GM19372 (cell line): ENCODE results near the gene TCTN1.
"Not testable (repeated sequence)": the region's sequence is repeated elsewhere in the genome, so short reads cannot be mapped to it uniquely, and the experiment has no call there.

Source experiments
- ATAC-seq: cut with Tn5 transposase; IDR thresholded peaks from one replicate; pipeline ENCODE4 v1.9.1; 2021; ENCODE audit warnings: mild to moderate bottlenecking, low read depth, moderate library complexity; ENCODE audit not compliant: unreplicated experiment

The TCTN1 gene

DNA sequence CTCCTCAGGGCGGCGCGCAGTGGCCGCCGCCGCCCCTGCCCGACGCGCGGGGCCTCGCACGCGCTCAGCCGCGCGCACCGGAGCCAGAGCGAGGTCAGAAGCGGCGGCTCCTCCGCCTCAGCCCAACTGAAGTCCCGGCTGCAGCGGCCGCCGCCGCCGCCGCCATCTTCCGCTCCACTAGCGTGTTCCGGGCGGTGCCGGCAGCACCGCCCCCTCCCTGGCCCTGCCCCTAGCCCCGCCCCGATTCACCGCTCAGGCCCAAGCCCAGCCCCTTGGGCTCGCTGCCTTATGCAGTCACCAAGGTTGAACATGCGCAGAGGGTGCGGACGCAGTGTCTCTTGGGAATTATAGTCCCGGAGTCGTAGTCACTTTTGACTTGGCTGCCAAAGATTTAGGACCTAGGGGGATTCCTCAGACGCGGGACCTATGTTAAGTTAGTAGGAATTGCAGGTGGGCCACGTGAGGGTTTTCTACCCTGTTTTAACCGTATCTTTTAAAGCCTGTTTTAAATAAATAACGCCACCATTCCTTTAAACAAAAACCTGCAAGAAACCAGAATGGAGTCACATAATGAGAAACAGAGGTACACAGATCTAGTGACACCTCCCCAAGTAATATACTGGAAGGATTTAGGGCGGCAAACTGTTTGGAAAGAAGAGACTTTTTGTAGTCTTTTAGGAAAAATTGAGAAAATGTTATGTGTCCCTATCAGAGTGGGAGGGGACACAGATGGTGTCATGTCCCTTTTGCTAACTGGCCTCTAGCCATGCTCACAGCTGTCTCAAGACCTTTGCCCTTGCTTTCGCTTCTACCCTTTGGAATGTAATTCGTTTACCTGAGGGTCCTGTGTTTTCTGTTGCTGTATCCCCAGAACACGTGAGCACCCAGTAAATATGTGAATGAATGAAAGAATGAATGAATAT lies 30.5 kb upstream of the TCTN1 start, which contains the start of gene PPTC7:
Gene PPTC7 (minus strand): TSS at position 182 of the 923 bp plus-strand sequence. CDS start 287 bp downstream, outside the sequence.
- ATAC-seq: peak; percentile 89

DNA sequence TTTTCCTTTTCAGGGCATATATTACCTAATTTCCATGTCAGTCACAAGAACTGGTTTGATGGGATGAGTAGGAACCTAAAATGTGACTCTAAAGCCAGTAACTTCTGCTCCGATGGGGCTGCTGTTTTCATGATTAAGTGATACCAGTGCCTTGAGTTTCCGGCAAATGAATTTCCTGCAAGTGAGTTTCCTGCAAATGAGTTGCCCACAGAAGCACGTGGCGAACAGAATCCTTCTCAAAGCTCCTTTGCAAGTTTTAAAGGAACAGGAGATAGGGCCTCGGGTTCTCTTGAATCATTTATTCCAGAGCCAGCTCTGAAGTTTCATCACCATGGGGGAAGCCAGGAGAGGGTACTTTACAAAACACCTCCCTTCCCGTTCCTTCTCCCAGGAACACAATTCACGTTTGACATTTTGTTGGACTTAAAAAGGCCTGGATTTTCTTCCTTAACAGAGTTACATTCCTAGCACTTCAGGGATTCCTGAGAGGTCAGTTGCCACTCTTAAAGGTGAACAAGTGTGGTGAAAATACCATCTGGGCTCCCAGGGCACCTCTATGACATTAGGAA lies 28.6 kb upstream of the TCTN1 start:
- no peak for ATAC-seq

DNA sequence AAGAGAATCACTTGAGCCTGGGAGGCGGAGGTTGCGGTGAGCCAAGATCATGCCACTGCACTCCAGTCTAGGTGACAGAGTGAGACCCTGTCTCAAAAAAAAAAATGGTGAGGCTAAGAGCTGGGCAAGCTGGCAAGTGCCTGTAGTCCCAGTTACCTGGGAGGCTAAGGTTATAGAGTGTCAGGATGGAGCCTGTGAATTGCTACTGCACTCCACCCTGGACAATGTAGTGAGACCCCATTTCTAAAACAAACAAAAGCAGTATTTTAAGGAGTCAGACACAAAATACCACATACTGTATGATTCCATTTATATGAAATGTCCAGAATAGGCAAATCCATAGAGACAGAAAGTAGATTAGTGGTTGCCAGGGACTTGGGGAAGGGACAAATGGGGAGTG lies 26.8 kb upstream of the TCTN1 start:
- not testable (repeated sequence) for ATAC-seq

DNA sequence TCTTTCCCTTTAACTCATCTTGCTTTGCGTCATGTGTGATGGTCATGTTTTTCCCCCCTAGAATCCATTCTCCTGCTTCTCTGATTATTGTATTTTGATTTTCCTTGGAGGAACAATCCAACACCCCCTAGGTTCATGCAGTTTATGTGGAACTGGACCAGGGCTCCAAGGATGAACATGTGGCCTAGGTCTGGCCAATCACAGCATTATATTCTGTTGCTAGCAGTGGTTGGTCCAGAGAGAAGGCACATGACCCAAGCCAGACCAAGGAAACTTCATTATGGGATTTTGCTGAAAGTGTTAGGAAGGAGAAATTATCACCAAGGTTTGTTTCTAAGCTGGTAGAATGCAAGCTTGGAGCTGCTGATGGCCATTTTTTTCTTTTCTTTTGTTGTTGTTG lies 23.9 kb upstream of the TCTN1 start:
- ATAC-seq: no peak

DNA sequence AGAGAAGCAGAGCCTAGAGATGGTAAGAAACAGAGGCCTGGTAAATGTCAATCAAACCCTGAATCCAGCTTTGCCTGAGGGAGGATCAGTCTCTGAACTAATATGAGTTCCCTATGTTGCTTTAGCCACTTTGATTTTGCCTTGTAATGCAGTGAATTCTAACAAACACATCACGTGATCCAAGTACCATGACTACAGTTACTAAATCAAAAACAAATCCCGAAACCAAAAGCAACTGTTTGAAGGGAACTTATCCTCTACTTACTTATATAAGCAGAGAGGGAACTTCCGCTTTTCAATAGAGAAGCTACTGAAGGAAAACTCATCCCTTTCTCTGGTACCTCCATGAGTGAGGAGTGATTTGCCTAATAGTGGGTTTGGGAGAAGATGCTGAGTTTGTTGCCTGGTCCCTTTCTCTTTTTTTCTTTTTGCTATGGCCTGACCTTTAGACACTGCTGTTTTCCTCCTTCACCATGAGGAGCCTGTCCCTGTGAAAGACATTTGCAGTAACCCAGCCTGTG lies 23.1 kb upstream of the TCTN1 start:
- peak; percentile 80 for ATAC-seq

DNA sequence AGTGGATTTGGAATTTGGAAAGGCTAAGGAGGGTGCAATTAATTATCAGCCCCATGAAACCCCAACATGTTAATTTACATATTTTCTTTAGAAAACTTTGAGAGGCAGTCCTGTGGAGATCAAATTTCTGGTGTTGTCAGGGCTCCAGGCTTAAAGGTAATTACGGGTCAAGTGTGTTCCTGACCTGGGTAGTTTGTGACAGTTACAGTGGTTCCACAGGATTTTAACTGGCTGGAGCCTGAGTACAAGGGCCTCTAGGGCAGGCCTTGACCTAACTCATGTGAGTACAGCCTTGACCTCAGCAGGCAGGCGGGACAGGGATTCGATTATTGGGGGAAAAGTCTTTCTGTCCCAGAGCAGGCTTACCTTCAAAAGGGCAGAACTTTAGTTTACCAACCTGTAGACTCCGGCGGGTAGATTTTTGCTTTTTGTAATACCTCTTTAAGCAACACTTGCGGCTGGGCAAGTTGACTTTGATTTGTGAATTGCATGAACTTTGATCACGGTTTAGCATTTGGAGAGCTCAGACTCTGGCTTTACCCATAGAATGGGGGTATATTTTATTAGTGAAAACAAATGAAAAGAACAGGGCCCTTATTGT lies 22.4 kb upstream of the TCTN1 start:
- no peak for ATAC-seq

DNA sequence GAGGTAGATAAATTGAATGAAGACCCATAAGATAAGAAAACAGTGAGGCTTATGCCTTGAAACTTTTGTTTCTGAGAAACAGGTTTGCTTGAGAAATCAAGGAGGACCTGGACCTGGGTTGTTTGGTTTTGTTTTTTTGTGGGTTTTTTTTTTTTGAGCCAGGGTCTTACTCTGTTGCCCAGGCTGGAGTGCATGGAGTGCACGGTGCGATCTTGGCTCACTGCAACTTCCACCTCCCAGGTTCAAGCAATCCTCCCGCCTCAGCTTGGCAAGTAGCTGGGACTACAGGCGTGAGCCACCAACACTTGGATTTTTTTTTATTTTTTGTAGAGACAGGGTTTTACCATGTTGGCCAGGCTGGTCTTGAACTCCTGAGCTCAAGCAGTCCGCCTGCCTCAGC lies 21.9 kb upstream of the TCTN1 start:
- no peak for ATAC-seq

DNA sequence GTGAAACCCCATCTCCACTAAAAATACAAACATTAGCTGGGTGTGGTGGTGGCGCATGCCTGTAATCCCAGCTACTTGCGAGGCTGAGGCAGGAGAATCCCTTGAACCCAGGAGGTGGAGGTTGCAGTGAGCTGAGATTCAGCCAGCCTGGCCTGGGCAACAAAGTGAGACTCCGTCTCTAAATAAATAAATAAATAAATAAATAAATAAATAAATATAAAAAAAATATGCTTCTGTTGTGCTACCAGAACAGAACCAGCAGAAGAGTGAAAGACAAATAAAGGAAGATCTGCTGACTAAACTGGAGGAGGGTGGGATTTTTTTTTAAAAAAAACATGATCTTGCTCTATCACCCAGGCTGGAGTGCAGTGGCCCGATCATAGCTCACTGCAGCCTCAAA lies 21.0 kb upstream of the TCTN1 start:
- not testable (repeated sequence) for ATAC-seq

DNA sequence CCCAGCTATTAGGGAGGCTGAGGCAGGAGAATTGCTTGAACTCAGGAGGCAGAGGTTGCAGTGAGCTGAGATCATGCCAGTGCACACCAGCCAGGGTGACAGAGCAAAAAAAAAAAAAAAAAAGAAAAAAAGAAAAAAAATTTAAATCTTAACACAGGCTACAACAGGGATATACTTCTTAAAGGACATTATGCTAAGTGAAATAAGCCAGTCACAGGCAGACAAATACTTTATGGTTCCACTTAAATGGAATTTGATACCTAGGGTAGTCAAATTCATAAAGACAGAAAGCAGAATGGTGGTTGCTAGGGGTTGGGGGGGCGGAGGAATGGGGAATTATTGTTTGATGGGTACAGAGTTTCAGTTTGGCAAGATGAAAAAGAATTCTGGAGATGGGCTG lies 16.0 kb upstream of the TCTN1 start:
- ATAC-seq: no peak

DNA sequence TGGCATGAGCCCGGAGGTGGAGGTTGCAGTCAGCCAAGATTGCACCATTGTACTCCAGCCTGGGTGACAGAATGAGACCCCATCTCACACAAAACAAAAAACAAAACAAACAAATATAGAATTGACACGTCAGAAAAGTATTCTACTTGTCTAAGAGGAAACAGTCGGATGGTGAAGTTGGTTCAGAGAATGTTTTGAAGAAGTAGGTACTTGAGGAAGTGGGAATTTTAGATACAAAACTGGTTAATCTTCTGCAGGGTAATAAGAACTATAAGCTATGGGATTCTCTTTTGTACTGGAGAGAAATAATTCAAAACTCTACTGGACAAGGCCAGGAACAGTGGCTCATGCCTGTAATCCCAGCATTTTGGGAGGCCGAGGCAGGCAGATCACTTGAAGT lies 14.6 kb upstream of the TCTN1 start:
- no peak for ATAC-seq

DNA sequence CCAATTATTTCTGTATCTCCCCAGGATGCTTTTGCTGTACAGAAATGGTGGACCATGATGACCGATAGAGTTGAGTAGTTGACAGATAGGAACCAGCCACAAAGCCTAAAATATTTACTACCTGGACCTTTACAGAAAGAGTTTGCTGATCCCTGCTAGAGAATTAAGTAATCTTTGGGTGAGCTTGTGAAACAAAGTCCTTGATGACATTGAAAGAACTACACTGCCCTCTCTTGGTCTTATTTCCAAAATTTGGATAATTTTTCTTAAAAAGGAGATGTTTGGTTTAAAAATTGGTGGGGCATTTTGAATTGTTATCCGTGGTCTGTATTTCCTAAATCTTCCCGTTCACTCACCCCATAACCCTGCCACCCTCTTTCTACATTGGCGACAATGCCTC lies 13.7 kb upstream of the TCTN1 start:
- ATAC-seq: no peak

DNA sequence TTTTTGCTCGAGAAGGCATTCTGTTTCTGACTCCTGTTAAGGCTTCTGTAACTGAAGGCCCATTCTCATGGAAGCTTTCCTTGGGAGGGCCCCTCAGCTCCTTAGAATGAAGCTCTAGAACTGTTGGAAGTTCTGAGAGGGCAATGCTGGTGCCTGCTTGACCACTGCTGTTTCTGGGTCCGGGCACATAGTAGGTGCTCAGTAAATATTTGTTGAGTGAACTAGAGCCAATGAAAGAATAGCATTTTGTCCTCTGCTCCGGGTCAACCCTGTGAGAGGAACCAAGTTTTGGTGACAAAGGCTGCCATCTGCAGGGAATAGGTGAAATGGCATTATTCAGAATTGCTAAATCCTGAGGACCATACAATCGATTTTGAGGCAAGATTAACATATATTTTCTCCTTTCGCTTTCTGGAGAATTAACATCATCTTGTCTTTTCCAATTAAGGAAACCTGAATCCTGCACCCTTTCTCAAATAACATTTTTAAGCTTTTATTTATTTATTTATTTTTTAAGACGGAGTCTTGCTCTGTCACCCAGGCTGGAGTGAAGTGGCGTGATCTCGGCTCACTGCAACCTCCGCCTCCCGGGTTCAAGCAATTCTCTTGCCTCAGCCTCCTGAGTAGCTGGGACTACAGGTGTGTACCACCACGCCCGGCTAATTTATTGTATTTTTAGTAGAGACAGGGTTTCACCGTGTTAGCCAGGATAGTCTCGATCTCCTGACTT lies 11.7 kb upstream of the TCTN1 start:
- ATAC-seq: not testable (repeated sequence)

DNA sequence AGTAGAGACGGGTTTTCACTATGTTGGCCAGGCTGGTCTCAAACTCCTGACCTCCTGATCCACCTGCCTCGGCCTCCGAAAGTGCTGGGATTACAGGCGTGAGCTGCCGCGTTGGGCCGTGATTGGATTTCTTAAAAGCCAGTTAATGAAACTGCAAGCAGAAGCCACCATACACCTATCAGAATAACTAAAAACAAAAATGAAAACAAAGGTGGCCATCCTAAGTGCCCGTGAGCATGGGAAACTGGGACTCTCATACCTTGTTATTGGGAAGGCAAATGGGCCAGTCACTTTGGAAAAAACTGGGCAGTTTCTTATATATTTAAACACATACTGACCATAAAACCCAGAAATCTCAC lies 7.7 kb upstream of the TCTN1 start:
- no peak for ATAC-seq

DNA sequence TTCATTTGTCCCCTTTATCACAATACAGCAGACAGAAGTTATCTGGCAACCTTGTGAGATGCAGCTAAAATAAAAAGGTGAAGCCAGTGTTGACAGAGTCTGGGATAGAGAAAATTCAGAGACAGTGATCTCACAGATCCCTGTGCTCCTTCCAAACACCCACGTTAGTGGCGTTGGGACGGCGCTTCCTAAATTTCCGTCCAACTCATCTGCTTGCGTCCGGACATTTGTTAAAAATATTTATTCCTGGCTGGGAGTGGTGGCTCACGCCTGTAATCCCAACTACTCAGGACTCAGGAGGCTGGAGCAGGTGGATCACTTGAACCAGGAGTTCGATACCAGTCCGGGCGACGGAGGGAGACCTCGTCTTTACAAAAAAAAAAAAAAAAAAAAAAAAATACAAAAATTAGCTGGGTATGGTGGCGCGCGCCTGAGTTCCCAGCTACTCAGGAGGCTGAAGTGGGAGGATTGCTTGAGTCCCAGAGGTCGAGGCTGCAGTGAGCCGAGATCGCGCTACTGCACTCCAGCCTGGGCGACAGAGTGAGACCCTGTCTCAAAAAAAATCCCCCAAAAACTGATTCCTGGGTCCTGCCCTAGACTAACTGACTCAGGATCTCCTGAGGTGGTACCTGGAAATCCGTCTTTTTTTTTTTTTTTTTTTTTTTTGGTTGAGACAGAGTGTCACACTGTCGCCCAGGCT lies 708 bp upstream of the TCTN1 start:
- no peak for ATAC-seq

DNA sequence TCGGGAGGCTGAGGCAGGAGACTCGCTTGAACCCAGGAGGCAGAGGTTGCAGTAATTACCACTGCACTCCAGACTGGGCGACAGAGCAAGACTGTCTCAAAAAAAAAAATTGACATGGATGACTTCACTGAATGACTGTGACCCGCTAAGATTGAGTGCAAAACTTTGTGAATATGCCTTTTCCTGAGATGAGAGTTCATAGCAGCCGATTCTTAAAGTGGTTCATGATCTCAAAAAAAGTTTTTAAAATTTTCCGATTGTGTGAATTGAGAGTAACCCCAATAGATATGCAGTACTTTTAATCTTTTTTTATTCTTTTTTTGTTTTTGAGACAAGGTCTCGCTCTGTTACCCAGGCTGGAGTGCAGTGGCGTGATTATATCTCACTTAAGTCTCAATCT lies 1.2 kb downstream of the TCTN1 start:
- ATAC-seq: no peak

DNA sequence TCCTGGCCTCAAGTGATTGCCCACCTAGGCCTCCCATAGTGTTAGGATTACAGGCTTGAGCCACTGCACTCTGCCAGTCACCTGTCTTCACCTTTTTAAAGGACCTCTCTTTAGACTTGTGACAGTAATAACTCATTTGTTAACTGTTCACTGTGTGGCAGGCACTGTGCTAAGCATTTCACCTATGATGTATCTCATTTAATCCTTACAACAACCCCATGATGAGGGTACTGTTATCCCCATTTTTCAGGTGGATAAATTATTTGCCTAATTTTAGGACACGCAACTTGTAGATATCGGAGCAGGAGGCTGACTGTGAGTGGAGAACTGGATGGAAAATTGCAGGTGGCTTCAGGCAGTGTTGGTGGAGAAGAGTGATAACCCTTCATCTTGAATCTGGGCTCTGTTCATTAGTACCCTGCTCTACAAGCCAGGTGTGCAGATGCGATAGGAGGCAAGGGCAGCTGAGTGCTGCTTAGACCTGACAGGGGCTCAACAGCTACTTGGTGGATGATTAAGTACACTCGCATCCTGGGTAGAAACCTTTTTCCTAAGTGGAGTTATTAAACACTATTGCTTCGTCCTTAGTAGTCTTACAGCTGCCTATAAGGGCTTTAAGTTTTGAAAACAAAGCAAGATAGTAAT lies 2.7 kb downstream of the TCTN1 start:
- no peak for ATAC-seq

DNA sequence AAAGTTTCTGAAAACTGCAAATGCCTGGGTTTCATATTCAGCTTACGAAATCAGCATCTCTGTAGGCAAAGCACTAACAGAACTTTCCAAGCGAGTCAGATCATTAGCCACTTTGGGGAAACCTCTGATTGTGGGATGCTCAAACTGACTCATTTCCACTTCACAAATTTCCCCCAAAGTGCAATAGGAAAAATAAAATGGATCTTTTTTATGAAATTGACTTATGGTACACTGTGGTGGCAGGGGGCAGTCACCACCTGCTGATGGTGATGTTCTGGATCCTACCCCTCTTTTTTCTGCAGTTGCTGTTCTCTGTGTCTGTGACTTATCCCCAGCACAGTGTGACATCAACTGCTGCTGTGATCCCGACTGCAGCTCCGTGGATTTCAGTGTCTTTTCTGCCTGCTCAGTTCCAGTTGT lies 5.6 kb downstream of the TCTN1 start:
- no peak for ATAC-seq

DNA sequence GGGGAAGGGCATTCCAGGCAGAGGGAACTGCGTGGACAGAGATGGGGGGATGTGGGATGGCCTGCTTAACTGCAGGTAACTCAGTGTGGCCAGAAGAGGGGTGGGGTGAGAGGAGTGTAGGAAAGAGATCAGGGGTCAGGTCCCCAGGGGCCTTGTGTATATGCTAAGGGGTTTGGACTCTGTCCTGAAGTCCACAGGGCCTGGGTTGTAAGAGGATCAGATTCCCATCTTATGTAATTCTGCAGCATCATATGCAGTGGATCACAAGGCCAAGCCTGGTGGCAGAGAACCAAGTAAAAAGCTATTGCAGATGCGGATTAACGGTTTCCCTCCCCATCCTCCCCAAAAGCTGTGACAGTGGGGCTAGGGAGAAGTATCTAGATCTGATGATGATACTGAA lies 8.7 kb downstream of the TCTN1 start:
- no peak for ATAC-seq

DNA sequence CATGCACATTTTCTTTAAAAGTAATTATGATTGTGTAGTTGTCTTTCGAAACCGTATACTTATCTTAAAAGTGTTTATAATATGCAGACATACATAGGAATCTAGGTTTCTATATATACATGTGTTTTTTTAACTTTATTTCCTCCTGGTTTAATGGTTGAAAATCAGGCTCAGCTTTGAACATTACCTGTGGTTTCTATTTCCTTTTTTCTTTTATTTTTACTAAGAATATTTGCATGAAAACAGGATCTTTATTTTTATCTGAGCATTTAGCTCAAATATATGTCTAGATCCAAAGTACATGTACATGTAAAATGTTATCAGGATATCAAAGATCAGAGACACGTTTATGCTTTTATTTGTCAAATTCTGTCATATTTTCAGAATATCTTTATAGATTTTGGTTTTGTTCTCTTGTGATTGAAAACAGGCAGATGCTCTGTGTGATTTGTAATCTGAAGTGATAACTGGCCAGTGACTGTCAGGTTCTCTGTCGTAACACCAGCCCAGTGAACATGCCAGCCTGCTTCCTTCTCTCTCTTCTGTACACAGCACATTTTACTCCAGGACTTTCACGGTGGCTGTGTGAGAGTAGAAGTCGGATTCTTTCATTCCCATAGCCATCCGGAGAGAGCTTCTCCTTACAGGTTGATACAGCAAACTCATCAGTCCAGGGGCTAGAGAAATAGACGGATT lies 13.7 kb downstream of the TCTN1 start:
- ATAC-seq: no peak
